GM21786 (cell line): ENCODE data around the gene PDF.
A peak's percentile ranks its signal among the peaks of the same experiment; 100 is the strongest.

Source experiments
- ATAC-seq: cut with Tn5 transposase; IDR thresholded peaks from one replicate; pipeline ENCODE4 v1.9.1; 2021; ENCODE audit not compliant: unreplicated experiment

Gene PDF

GRCh38 chr16:69339289-69340094 is 9.1 kb upstream of the PDF start, which contains the start of the genes COG8 and NIP7:
Gene COG8 (minus strand): TSS chr16:69339564. CDS start chr16:69339552, 12 bp downstream.
Gene NIP7 (plus strand): TSS chr16:69339772. CDS start chr16:69339830, 58 bp downstream.
- peak; percentile 94 for ATAC-seq

GRCh38 chr16:69338557-69339288 is 8.3 kb upstream of the PDF start:
- ATAC-seq: no peak

- no peak for ATAC-seq
These were observed 4.3 kb upstream of the PDF start for GRCh38 chr16:69334696-69335095.

- ATAC-seq: peak; percentile 25
These were observed 761 bp downstream of the PDF start for GRCh38 chr16:69329369-69330285.

GRCh38 chr16:69328854-69329316 is 1.5 kb downstream of the PDF start:
- ATAC-seq: no peak

GRCh38 chr16:69327585-69328310 is 2.6 kb downstream of the PDF start:
- ATAC-seq: no peak

GRCh38 chr16:69326172-69326873 is 4.1 kb downstream of the PDF start:
- ATAC-seq: no peak

- ATAC-seq: no peak
These were observed 4.6 kb downstream of the PDF start for GRCh38 chr16:69325784-69326171.

GRCh38 chr16:69324585-69325253 is 5.7 kb downstream of the PDF start:
- ATAC-seq: no peak

GRCh38 chr16:69324013-69324531 is 6.3 kb downstream of the PDF start:
- no peak for ATAC-seq

- no peak for ATAC-seq
These were observed 7.0 kb downstream of the PDF start for GRCh38 chr16:69323415-69323814.

GRCh38 chr16:69322343-69322742 is 8.0 kb downstream of the PDF start:
- ATAC-seq: no peak

GRCh38 chr16:69321080-69321479 is 9.3 kb downstream of the PDF start:
- ATAC-seq: no peak

- no peak for ATAC-seq
These were observed 9.7 kb downstream of the PDF start for GRCh38 chr16:69320740-69321073.

GRCh38 chr16:69319826-69320739 is 10.3 kb downstream of the PDF start:
- no peak for ATAC-seq

- no peak for ATAC-seq
These were observed 11.0 kb downstream of the PDF start for GRCh38 chr16:69319381-69319780.

- no peak for ATAC-seq
These were observed 11.5 kb downstream of the PDF start for GRCh38 chr16:69318911-69319289.
